Chondrocyte (in vitro differentiated cells): ENCODE results near the gene MARCKS. TPM values are rescaled to one million over a fixed set of nuclear protein-coding genes. Genes with fewer than 3 reads are reported as not detected.
"Not testable (repeated sequence)": the region's sequence is repeated elsewhere in the genome, so short reads cannot be mapped to it uniquely, and the experiment has no call there.

Experiments used
- DNase-seq: peaks from one replicate; pipeline ENCODE4 v3.0.0; 2021; ENCODE audit warnings: mixed read lengths, low spot score
- H3K27ac Mint-ChIP-seq: one replicate; pipeline ENCODE4 v1.8.0; 2021; ENCODE audit warnings: mild to moderate bottlenecking, moderate library complexity, mixed read lengths; ENCODE audit not compliant: unreplicated experiment
- H3K27me3 Mint-ChIP-seq: 2 replicates; pipeline ENCODE4 v1.8.0; 2021; ENCODE audit warnings: low read depth, mixed read lengths
- H3K36me3 Mint-ChIP-seq: 2 replicates; pipeline ENCODE4 v1.8.0; 2021; ENCODE audit warnings: low read depth, mixed read lengths
- H3K4me1 Mint-ChIP-seq: 2 replicates; pipeline ENCODE4 v1.8.0; 2021; ENCODE audit warnings: low read depth, mild to moderate bottlenecking, mixed read lengths
- H3K4me3 Mint-ChIP-seq: one replicate; pipeline ENCODE4 v1.8.0; 2021; ENCODE audit warnings: mild to moderate bottlenecking, moderate library complexity, mixed read lengths; ENCODE audit not compliant: unreplicated experiment
- H3K9me3 Mint-ChIP-seq: 2 replicates; pipeline ENCODE4 v1.8.0; 2021; ENCODE audit warnings: low read depth, mixed read lengths
- total RNA-seq: library from RNA; stranded (reverse); gene quantifications from 3 replicates; pipeline ENCODE4 v1.2.1, GENCODE V29; 2021
- TF ChIP-seq, protein P1 (sequence below): fragments of 200-600 bp; sonication (generic); IDR thresholded peaks from 2 replicates; pipeline ENCODE4 v1.5.0; 2021; ENCODE audit warnings: antibody characterized with exemption, mild to moderate bottlenecking, moderate library complexity

MARCKS gene
- total RNA-seq, 1 donor from 2014 or later, result 257 TPM

- Mint-ChIP-seq H3K27ac (no peak overlapping the region), H3K27me3 (no peaks in the 10 kb centered on the region), H3K4me3 (no peak overlapping the region), H3K9me3 (no peaks in the 10 kb centered on the region), H3K36me3 (peaks cover 1% of the 10 kb centered on the region), H3K4me1 (peaks cover 32% of the 10 kb centered on the region)
- DNase-seq, result no peak
- TF ChIP-seq, protein P1, sequence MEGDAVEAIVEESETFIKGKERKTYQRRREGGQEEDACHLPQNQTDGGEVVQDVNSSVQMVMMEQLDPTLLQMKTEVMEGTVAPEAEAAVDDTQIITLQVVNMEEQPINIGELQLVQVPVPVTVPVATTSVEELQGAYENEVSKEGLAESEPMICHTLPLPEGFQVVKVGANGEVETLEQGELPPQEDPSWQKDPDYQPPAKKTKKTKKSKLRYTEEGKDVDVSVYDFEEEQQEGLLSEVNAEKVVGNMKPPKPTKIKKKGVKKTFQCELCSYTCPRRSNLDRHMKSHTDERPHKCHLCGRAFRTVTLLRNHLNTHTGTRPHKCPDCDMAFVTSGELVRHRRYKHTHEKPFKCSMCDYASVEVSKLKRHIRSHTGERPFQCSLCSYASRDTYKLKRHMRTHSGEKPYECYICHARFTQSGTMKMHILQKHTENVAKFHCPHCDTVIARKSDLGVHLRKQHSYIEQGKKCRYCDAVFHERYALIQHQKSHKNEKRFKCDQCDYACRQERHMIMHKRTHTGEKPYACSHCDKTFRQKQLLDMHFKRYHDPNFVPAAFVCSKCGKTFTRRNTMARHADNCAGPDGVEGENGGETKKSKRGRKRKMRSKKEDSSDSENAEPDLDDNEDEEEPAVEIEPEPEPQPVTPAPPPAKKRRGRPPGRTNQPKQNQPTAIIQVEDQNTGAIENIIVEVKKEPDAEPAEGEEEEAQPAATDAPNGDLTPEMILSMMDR, result peak; percentile 27
These were observed 50.1 kb downstream of the MARCKS start for GRCh38 chr6:113907102-113907815.

- H3K36me3 Mint-ChIP-seq, result peaks cover 3% of the 10 kb centered on the region
- no peak overlapping the region for H3K27ac Mint-ChIP-seq
- H3K4me3 Mint-ChIP-seq, result no peak overlapping the region
- TF ChIP-seq, protein P1, result no peak
- H3K27me3 Mint-ChIP-seq, result no peaks in the 10 kb centered on the region
- peaks cover 26% of the 10 kb centered on the region for H3K4me1 Mint-ChIP-seq
- peaks cover 4% of the 10 kb centered on the region for H3K9me3 Mint-ChIP-seq
- no peak for DNase-seq
These were observed 51.7 kb downstream of the MARCKS start for GRCh38 chr6:113908801-113909200.

- TF ChIP-seq, protein P1, result peak; percentile 97
- Mint-ChIP-seq H3K9me3 (peaks cover 8% of the 10 kb centered on the region), H3K27ac (no peak overlapping the region), H3K4me3 (no peak overlapping the region), H3K27me3 (no peaks in the 10 kb centered on the region), H3K36me3 (peaks cover 6% of the 10 kb centered on the region), H3K4me1 (peaks cover 21% of the 10 kb centered on the region)
- no peak for DNase-seq
These were observed 52.2 kb downstream of the MARCKS start for GRCh38 chr6:113909224-113909856.

DNA sequence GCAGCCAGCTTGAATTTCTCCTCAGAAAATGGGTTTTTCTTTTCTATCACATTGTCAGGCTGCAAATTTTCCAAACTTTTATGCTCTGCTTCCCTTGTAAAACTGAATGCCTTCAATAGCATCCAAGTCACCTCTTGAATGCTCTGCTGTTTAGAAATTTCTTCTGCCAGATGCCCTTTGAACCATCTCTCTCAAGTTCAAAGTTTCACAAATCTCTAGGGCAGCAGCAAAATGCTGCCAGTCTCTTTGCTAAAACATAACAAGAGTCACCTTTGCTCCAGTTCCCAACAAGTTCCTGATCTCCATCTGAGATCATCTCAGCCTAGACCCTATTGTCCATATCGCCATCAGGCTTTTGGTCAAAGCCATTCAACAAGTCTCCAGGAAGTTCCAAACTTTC, 53.1 kb downstream of the MARCKS start:
- H3K4me3 Mint-ChIP-seq, DNase-seq, H3K27me3 Mint-ChIP-seq, H3K36me3 Mint-ChIP-seq, H3K27ac Mint-ChIP-seq: not testable (repeated sequence)
- peaks cover 11% of the 10 kb centered on the region for H3K4me1 Mint-ChIP-seq
- peaks cover 14% of the 10 kb centered on the region for H3K9me3 Mint-ChIP-seq

Other genes with a start within 250 kb of the MARCKS start
- 104 to 116 TPM (median 104 TPM) in 3 replicates for gene HDAC2, start 113.8 kb downstream of the MARCKS start, total RNA-seq